Activated CD4-positive, alpha-beta memory T cell treated with anti-CD3 and anti-CD28 coated beads for 36 hours (primary cell): ENCODE results near the gene CYB5A. TPM values are rescaled to one million over a fixed set of nuclear protein-coding genes. Genes with fewer than 3 reads are reported as not detected.

Experiments
- CTCF ChIA-PET: fragments of 350-600 bp; sonication (Branson Sonifier 250); formaldehyde crosslinking; loops from one replicate; lab custom pipeline; 2021; ENCODE audit warnings: antibody characterized with exemption, inconsistent platforms; lab: Charles Lee
- POLR2A ChIA-PET: fragments of 350-600 bp; sonication (Branson Sonifier 250); formaldehyde crosslinking; loops from one replicate; lab custom pipeline; 2021; ENCODE audit warnings: antibody characterized with exemption; lab: Charles Lee
- DNase-seq: peaks from one replicate; pipeline ENCODE4 v3.0.0-alpha.2; 2020
- H3K27ac Mint-ChIP-seq: one replicate; pipeline ENCODE4 v1.8.0; 2021; ENCODE audit warnings: mixed read lengths
- H3K27me3 Mint-ChIP-seq: one replicate; pipeline ENCODE4 v1.8.0; 2021; ENCODE audit warnings: mixed read lengths
- H3K36me3 Mint-ChIP-seq: one replicate; pipeline ENCODE4 v1.8.0; 2021; ENCODE audit warnings: mixed read lengths
- H3K4me1 Mint-ChIP-seq: one replicate; pipeline ENCODE4 v1.8.0; 2021; ENCODE audit warnings: low read depth, mixed read lengths
- H3K4me3 Mint-ChIP-seq: one replicate; pipeline ENCODE4 v1.8.0; 2021; ENCODE audit warnings: mild to moderate bottlenecking, mixed read lengths
- H3K9me3 Mint-ChIP-seq: one replicate; pipeline ENCODE4 v1.8.0; 2021; ENCODE audit warnings: mixed read lengths
- intact Hi-C: fragments of 100-400 bp; cut with micrococcal nuclease; formaldehyde crosslinking; loops from one replicate; pipeline ENCODE4 v1.15.1; 2023
- total RNA-seq, 2 experiments: library from RNA; stranded (reverse); gene quantifications; one replicate each; pipeline ENCODE4 v1.2.3, GENCODE V29; 2021

The CYB5A gene
- total RNA-seq, 2 experiments from 2014 or later, result 64.4 to 65.2 TPM

DNA sequence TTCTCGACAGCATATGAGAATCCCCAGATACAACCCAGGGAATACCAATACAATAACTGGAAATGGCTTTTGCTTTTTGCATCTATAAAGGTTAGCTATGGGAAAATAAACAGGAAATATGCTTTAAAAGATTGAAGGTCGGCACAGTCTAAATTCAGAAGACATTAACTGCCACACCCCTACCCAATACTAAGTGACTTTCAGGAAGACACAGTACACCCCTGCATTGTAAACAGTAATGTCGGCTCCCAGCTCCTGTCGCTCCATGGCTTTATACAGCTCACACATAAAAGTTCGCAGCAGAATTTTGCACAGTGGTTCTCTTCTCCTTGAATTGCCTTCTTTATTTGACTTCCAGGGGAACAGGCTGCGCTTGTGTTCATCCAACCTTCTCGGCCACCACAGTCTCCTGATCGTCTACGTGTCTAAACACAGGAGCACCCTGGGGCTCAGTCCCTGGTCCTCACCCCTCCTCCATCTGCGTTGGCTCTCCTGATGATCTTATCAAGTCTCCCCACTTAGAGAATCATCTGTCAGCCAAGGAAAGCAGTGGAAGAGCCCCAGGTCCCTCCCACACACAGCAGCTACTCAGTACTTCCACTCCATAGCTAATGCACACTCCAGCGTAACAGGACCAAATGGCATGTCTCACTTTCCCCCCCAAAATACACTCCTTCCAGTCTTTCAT lies 22.7 kb downstream of the CYB5A start:
- intact Hi-C loops, result no loop called here
- CTCF ChIA-PET, result interaction anchor here (0.9 kb wide), 1 partner anchor 74 kb away, joined by 3 read pairs; no protein-coding TSS in a partner anchor

DNA sequence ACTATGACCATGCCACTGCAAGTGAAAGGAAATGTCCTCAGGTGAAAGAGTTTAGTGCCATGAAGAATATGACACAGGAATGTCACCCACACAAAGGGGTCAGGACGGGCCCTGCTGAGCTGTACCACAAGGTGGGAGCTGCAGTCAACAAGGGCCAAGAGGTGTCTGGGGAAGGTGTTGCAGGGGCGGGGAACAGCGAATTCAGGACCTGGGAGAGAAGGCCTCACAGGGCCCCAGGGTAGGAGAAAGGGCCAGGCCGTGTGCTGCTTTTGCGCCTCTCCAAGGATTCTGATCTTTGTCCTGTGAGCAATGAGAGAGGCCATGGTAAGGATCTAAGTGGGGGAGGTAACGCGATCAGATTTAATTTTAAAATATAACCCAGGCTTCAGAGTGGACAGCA lies 23.6 kb downstream of the CYB5A start:
- H3K9me3 Mint-ChIP-seq, result no peaks in the 10 kb centered on the region
- no peaks in the 10 kb centered on the region for H3K27me3 Mint-ChIP-seq
- ChIA-PET CTCF (interaction anchor here (0.9 kb wide), 1 partner anchor 74 kb away, joined by 3 read pairs; no protein-coding TSS in a partner anchor), POLR2A (no interaction called here)
- peaks cover 7% of the 10 kb centered on the region for H3K4me1 Mint-ChIP-seq
- no peak overlapping the region for H3K27ac Mint-ChIP-seq
- no peak overlapping the region for H3K4me3 Mint-ChIP-seq
- DNase-seq, result no peak
- H3K36me3 Mint-ChIP-seq, result peaks cover 2% of the 10 kb centered on the region
- intact Hi-C loops, result no loop called here

More for the DNA sequence above, 22.7 kb downstream of the CYB5A start:
- Mint-ChIP-seq H3K9me3 (no peaks in the 10 kb centered on the region), H3K4me1 (peaks cover 7% of the 10 kb centered on the region), H3K36me3 (no peaks in the 10 kb centered on the region), H3K4me3 (no peak overlapping the region), H3K27me3 (no peaks in the 10 kb centered on the region), H3K27ac (no peak overlapping the region)
- DNase-seq, result no peak
- POLR2A ChIA-PET, result no interaction called here

DNA sequence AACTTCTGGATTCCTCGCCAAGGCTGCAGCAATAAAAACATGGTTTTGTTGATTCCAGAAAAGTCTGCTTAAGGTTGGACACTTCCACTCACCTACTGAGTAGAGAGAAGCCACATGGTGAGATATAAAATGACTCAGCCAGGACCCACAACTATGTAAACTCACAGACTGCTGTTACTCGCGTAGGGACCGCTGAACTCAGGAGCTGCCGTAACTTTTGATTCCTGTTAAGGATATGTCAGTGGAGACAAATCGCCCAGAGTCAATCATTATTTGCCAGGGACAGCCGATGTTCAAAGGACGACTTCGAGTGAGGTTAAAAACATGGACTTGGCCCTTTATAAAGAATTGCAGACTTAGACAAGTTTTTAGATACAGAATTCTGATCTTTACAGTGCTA lies 25.6 kb downstream of the CYB5A start:
- CTCF ChIA-PET, result no interaction called here
- no peak overlapping the region for H3K4me3 Mint-ChIP-seq
- no peaks in the 10 kb centered on the region for H3K9me3 Mint-ChIP-seq
- intact Hi-C loops, result no loop called here
- no peaks in the 10 kb centered on the region for H3K27me3 Mint-ChIP-seq
- POLR2A ChIA-PET, result no interaction called here
- DNase-seq, result no peak
- H3K27ac Mint-ChIP-seq, result no peak overlapping the region
- peaks cover 7% of the 10 kb centered on the region for H3K36me3 Mint-ChIP-seq
- peaks cover 7% of the 10 kb centered on the region for H3K4me1 Mint-ChIP-seq

DNA sequence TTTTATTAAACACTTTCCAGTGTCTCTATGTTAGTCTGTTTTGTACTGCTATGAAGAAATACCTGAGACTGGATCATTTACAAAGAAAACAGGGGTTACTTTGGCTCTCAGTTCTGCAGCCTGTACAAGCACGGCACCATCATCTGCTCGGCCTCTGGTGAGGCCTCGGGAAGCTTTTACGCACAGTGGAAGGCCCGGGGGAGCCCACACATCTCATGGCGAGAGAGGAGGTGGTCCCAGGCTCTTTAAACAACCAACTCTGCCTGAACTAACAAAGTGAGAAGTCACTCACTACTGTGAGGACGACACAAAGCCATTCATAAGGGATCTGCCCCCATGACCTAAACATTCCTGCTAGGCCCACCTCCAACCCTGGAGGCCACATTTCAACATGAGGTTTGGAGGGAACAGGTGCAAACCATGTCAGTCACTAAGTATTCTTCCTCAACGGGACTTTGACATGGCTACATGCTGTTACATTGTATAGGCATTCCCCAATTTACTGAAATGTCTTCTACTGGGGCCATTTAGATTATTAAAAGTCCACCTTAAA lies 26.1 kb downstream of the CYB5A start:
- intact Hi-C loops, result no loop called here
- ChIA-PET POLR2A (no interaction called here), CTCF (no interaction called here)
- H3K27me3 Mint-ChIP-seq, result no peaks in the 10 kb centered on the region
- H3K9me3 Mint-ChIP-seq, result no peaks in the 10 kb centered on the region
- H3K27ac Mint-ChIP-seq, result no peak overlapping the region
- peaks cover 7% of the 10 kb centered on the region for H3K4me1 Mint-ChIP-seq
- DNase-seq, result no peak
- peaks cover 7% of the 10 kb centered on the region for H3K36me3 Mint-ChIP-seq
- H3K4me3 Mint-ChIP-seq, result no peak overlapping the region

DNA sequence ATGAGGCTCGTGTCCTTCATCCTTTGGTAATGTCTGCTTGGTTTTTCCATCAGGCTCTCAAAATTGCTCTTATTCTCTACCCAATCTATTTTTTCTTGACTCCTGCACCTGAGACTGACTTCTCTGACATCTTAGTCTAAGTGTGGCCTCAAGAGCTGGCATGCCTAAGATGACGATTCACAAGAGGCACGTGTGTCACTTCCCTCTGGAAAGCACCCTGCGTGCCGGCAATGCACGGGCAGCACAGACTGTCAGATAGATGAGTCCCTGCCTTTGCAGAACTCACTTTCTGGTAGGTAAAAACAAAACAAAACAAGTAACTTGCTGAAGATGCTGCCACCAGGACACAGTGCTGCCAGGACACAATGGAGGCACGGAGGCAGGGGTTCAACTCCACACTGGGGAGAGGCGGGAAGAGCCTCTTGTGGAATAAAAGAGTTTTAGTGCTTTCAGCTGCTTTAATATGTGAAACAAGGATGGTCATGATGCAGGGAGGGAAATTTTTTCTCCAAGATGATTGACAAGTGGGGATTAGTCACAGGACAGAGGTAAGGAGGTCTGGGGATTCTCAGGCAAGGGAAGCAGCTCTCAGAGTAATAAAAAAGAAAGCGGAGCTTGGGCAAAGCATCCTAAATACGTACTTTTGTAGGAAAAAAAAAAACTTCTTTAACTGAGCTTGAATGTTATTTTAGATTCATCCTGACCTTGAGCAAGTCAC lies 27.3 kb downstream of the CYB5A start:
- H3K27ac Mint-ChIP-seq, result peak overlapping the region; percentile 47
- DNase-seq, result peak; percentile 36
- POLR2A ChIA-PET, result no interaction called here
- H3K36me3 Mint-ChIP-seq, result peaks cover 7% of the 10 kb centered on the region
- H3K4me1 Mint-ChIP-seq, result peaks cover 7% of the 10 kb centered on the region
- H3K27me3 Mint-ChIP-seq, result no peaks in the 10 kb centered on the region
- no peak overlapping the region for H3K4me3 Mint-ChIP-seq
- CTCF ChIA-PET, result no interaction called here
- no peaks in the 10 kb centered on the region for H3K9me3 Mint-ChIP-seq
- intact Hi-C loops, result no loop called here

DNA sequence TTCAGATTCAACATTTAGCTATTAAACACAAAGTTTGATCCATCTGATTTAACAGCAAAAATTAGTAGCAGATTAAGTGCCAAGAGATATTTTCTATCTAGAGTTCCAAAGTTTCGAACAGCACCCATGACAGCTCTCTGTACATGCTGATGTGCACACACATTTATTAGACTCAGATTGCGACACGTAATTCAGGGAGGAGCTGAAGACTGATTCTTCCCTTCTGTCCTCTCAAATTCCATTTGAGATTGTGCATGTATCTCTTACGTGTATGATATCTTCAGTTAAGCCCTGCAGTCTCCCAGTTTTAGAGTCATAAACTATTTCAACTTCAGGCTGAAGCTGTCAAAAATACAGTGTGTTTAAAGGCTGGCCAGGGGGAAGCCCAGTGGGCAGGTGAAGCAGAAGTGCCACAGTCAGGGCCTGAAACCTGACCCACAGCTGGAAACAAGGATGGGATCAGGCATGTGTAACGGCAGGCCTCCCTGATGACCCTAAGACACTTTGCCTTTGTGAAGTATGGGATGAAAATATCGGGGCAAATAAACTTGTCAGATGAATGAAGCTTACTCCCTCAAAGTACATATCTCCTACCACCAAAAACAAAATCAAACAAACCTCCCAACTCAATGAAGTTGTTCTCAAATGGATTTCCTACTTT lies 30.6 kb downstream of the CYB5A start:
- Mint-ChIP-seq H3K36me3 (peaks cover 9% of the 10 kb centered on the region), H3K4me1 (peaks cover 7% of the 10 kb centered on the region), H3K4me3 (no peak overlapping the region), H3K27me3 (no peaks in the 10 kb centered on the region), H3K27ac (no peak overlapping the region), H3K9me3 (no peaks in the 10 kb centered on the region)
- no peak for DNase-seq
- intact Hi-C loops, result no loop called here
- ChIA-PET CTCF (interaction anchor here (1.0 to 1.3 kb wide), 2 partner anchors 64 to 290 kb away, joined by 3 to 5 read pairs; no protein-coding TSS in a partner anchor), POLR2A (no interaction called here)

DNA sequence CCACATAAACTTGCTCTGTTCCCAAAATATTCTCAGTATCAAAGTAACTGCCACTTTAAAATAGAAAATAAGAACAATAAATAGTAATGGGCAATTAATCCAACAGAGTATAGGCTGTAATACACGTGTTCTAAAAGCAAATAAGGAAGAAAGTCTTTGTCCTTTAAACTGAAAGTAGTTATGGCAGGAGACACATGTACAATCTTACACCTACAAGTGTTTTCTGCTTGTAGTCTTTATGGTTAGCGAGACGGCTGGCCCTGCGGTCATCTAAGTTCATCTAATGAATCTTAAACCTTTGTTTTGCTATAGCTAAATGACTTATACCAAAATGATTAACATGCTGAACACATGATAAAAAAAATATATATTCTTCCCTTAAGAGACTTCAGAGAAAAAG lies 32.4 kb downstream of the CYB5A start:
- Mint-ChIP-seq H3K4me1 (peaks cover 2% of the 10 kb centered on the region), H3K4me3 (no peak overlapping the region), H3K36me3 (peaks cover 14% of the 10 kb centered on the region), H3K27me3 (no peaks in the 10 kb centered on the region), H3K9me3 (no peaks in the 10 kb centered on the region), H3K27ac (no peak overlapping the region)
- POLR2A ChIA-PET, result no interaction called here
- no peak for DNase-seq
- intact Hi-C loops, result no loop called here
- CTCF ChIA-PET, result no interaction called here

DNA sequence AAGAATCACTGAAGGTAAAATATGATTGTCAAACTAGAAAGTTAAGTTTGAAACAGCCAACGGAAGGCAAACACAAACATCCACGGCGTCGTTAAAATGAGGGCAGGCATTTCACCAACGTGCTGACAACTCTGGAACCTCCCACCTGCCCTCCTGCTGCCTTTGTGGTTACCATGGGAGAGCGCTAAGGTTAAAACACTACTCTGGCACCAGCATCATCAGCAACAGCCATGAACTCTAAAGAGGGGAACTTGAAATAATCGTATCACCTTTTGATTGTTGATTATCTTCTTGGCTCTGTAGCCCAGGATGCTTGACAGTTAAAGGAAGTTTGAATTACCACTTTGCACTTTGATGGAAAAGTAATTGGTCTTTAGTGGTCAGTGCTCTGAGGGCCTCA lies 34.7 kb downstream of the CYB5A start:
- Mint-ChIP-seq H3K9me3 (no peaks in the 10 kb centered on the region), H3K27ac (no peak overlapping the region), H3K36me3 (peaks cover 14% of the 10 kb centered on the region), H3K4me1 (peaks cover 2% of the 10 kb centered on the region), H3K4me3 (no peak overlapping the region), H3K27me3 (no peaks in the 10 kb centered on the region)
- DNase-seq, result no peak
- intact Hi-C loops, result no loop called here
- ChIA-PET POLR2A (no interaction called here), CTCF (no interaction called here)

DNA sequence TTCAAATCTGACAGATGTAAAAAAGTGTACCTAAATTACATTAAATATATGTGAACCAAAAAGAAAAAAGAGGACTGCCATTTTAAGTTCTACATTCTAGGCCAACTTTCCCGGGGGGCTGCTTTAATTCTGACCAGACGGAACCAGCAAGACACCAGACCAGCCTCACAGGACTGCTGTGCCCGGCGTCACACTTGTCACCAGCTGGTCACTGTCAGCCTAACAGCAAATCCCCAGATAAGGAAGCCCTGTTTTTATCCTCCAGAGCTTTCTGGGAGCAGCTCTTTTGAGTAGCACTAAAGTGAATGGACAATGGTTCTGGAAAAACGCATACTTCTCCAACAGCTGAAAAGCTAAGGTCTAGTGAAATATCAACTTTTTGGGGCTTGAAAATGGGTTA lies 35.6 kb downstream of the CYB5A start:
- ChIA-PET CTCF (no interaction called here), POLR2A (no interaction called here)
- Mint-ChIP-seq H3K27me3 (no peaks in the 10 kb centered on the region), H3K9me3 (no peaks in the 10 kb centered on the region), H3K4me3 (no peak overlapping the region), H3K27ac (no peak overlapping the region), H3K4me1 (peaks cover 8% of the 10 kb centered on the region), H3K36me3 (peaks cover 12% of the 10 kb centered on the region)
- intact Hi-C loops, result no loop called here
- no peak for DNase-seq

DNA sequence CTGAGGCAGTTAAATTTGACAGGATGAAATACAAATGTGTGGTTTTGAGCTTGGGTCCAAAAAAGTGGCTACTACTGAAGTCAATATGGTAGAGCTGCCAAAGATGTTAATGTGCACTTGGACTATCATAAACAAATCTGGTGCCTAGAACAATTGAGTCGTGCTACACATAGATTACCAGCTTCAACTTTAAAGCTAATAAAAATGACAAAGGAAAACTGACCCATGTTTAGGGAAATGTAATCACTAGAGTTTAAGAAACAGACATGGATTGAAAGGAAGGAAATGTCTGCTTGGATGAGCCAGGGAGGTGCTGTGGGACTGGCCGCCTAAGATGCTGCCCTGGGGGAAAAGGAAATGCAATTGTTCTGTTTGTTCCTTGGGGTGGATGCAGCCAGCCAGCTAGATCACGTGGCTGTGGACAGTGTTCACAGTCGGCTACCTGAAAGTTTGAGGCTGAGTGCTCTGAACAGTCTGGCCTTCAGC lies 36.6 kb downstream of the CYB5A start:
- no peak for DNase-seq
- Mint-ChIP-seq H3K36me3 (peaks cover 13% of the 10 kb centered on the region), H3K4me3 (no peak overlapping the region), H3K27me3 (no peaks in the 10 kb centered on the region), H3K9me3 (no peaks in the 10 kb centered on the region), H3K27ac (no peak overlapping the region), H3K4me1 (peaks cover 10% of the 10 kb centered on the region)
- POLR2A ChIA-PET, result no interaction called here
- CTCF ChIA-PET, result no interaction called here
- intact Hi-C loops, result no loop called here

DNA sequence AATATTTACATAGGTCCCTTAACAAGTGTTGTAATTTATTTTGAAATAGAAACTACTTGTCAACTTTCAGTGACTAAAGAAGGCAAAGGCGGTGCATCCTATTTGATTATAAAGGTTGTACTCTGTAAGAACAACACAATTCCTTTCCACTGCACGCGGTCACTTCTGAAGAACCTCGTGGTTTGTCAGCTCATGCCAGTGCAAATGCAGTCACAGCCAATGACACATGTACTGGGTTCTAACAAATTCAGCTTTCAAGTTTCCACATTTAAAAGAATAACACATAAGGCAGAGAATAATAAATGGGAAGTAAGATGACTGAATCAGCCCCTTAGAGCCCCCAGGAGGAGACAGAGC lies 39.7 kb downstream of the CYB5A start:
- intact Hi-C loops, result no loop called here
- H3K9me3 Mint-ChIP-seq, result no peaks in the 10 kb centered on the region
- CTCF ChIA-PET, result no interaction called here
- peaks cover 25% of the 10 kb centered on the region for H3K4me1 Mint-ChIP-seq
- H3K4me3 Mint-ChIP-seq, result no peak overlapping the region
- no peak overlapping the region for H3K27ac Mint-ChIP-seq
- POLR2A ChIA-PET, result no interaction called here
- DNase-seq, result peak; percentile 51
- peaks cover 16% of the 10 kb centered on the region for H3K36me3 Mint-ChIP-seq
- no peaks in the 10 kb centered on the region for H3K27me3 Mint-ChIP-seq

DNA sequence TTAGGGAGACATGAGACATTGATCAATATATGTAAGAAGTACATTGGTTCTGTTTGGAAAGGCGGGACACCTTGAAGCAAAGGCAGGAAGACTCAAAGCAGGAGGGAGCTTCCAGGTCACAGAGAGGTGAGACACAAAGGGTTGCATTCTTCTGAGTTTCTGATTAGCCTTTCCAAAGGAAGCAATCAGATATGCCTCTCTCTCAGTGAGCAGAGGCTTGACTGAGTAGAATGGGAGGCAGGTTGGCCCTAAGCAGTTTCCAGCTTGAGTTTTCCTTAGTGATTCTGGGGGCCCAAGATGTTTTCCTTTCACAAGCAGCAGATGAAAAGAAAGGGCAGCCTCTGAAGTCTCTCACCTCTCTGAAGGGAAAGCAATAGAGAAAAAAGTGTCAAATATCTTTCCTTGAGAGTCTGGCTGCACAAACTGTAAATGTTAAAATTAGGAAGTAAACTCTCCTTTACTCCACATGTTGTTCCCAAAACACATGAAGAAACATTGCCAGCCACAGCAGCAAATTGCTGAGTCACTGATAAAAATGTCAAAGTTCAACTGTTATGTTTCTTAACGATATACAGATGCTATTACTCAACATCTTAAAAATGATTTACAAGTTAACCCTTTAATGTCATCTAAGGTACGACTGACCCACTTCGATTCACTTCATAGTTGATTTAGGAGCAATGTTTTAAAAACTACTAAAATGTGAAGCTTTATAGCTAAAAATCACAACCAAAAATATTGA lies 40.3 kb downstream of the CYB5A start:
- H3K27ac Mint-ChIP-seq, result no peak overlapping the region
- H3K36me3 Mint-ChIP-seq, result peaks cover 16% of the 10 kb centered on the region
- H3K27me3 Mint-ChIP-seq, result no peaks in the 10 kb centered on the region
- POLR2A ChIA-PET, result no interaction called here
- intact Hi-C loops, result no loop called here
- H3K4me3 Mint-ChIP-seq, result no peak overlapping the region
- CTCF ChIA-PET, result no interaction called here
- peaks cover 25% of the 10 kb centered on the region for H3K4me1 Mint-ChIP-seq
- H3K9me3 Mint-ChIP-seq, result no peaks in the 10 kb centered on the region
- no peak for DNase-seq
